Mesothelial cell of epicardium (in vitro differentiated cells): ENCODE results near the gene SOST. TPM values are rescaled to one million over a fixed set of nuclear protein-coding genes. Genes with fewer than 3 reads are reported as not detected.

Source experiments
- DNase-seq, 2 experiments: peaks; one replicate each; pipeline ENCODE4 v3.0.0; 2021; ENCODE audit warnings: low spot score in 2 of 2; ENCODE audit not compliant: unreplicated experiment in 2 of 2
- H3K27ac Mint-ChIP-seq: 2 replicates; pipeline ENCODE4 v1.8.0; 2021; ENCODE audit warnings: mixed read lengths
- H3K27me3 Mint-ChIP-seq: 2 replicates; pipeline ENCODE4 v1.8.0; 2021; ENCODE audit warnings: low read depth, mixed read lengths
- H3K36me3 Mint-ChIP-seq: 2 replicates; pipeline ENCODE4 v1.8.0; 2021; ENCODE audit warnings: mixed read lengths
- H3K4me1 Mint-ChIP-seq: 2 replicates; pipeline ENCODE4 v1.8.0; 2021; ENCODE audit warnings: mixed read lengths
- H3K4me3 Mint-ChIP-seq: 2 replicates; pipeline ENCODE4 v1.8.0; 2021; ENCODE audit warnings: mild to moderate bottlenecking, moderate library complexity, mixed read lengths
- H3K9me3 Mint-ChIP-seq: 2 replicates; pipeline ENCODE4 v1.8.0; 2021; ENCODE audit warnings: mixed read lengths
- total RNA-seq: library from RNA; stranded (reverse); gene quantifications from 3 replicates; pipeline ENCODE4 v1.2.1, GENCODE V29; 2021
- TF ChIP-seq, protein P1 (sequence below): fragments of 200-600 bp; sonication (generic); IDR thresholded peaks from one replicate; pipeline ENCODE4 v1.5.0; 2021; ENCODE audit warnings: antibody characterized with exemption; ENCODE audit not compliant: unreplicated experiment

Gene SOST
- total RNA-seq, 1 donor from 2014 or later: 0.27 TPM

DNA sequence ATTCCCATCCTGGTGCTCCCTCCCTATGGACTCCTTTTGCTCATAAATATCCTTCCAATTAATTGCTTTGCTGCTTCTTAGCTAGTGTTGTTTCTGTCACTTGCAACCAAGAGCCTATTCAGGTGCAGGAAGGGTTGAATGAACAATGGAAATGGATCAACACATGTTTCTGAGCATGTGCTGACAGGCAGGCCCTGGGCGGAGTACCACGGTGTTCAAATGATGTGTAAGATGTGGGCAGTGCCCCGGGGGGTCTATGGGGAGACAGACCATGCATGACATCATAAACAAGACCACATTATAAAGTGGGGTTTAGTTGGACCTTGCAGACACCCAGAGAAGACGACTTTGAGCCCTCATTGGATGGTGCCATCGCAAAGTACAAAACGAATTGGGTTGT lies 48.5 kb downstream of the SOST start:
- DNase-seq: no peak
- no peak overlapping the region for H3K4me3 Mint-ChIP-seq
- no peaks in the 10 kb centered on the region for H3K9me3 Mint-ChIP-seq
- TF ChIP-seq, protein P1, sequence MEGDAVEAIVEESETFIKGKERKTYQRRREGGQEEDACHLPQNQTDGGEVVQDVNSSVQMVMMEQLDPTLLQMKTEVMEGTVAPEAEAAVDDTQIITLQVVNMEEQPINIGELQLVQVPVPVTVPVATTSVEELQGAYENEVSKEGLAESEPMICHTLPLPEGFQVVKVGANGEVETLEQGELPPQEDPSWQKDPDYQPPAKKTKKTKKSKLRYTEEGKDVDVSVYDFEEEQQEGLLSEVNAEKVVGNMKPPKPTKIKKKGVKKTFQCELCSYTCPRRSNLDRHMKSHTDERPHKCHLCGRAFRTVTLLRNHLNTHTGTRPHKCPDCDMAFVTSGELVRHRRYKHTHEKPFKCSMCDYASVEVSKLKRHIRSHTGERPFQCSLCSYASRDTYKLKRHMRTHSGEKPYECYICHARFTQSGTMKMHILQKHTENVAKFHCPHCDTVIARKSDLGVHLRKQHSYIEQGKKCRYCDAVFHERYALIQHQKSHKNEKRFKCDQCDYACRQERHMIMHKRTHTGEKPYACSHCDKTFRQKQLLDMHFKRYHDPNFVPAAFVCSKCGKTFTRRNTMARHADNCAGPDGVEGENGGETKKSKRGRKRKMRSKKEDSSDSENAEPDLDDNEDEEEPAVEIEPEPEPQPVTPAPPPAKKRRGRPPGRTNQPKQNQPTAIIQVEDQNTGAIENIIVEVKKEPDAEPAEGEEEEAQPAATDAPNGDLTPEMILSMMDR: no peak
- H3K27me3 Mint-ChIP-seq: peaks cover 3% of the 10 kb centered on the region
- H3K36me3 Mint-ChIP-seq: no peaks in the 10 kb centered on the region
- peaks cover 13% of the 10 kb centered on the region for H3K4me1 Mint-ChIP-seq
- H3K27ac Mint-ChIP-seq: no peak overlapping the region

DNA sequence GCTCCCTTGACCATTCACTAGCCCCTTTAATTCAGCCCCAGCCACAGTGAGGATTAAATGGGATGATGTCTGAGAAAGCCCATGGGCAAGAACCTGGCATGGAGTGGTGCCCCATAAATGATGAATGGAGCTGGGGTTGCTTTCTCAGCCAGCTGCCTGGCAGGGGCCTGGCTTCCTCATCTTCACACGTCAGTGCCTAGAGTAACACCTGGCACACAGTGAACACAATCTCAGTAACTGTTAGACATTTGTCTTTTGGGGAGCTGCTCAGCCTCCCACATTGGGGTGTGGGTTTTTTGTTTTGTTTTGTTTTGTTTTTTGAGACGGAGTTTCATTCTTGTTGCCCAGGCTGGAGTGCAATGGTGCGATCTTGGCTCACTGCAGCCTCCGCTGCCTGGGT lies 49.4 kb downstream of the SOST start:
- Mint-ChIP-seq H3K4me1 (peaks cover 12% of the 10 kb centered on the region), H3K9me3 (no peaks in the 10 kb centered on the region), H3K27ac (no peak overlapping the region), H3K4me3 (no peak overlapping the region), H3K36me3 (no peaks in the 10 kb centered on the region), H3K27me3 (peaks cover under 1% of the 10 kb centered on the region)
- no peak for DNase-seq
- TF ChIP-seq, protein P1: no peak

DNA sequence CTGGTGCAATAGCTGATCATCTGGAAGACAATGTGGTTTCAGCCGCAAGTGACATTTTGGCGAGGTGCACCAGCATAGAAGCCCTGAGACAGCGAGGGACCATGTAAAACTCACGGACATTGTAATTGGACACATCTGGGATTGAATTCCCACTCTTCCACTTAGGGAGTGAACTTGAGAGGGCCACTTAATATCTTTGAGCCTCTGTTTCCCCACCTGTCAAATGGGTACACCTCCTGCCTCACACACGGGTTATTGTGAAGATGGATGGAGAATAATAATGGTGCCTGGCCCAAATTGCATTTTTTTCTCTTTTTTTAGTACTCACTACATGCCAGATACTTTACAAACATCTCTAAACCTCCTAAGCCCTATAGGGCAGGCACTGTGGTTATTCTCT lies 51.4 kb downstream of the SOST start:
- Mint-ChIP-seq H3K9me3 (no peaks in the 10 kb centered on the region), H3K27ac (no peak overlapping the region), H3K36me3 (no peaks in the 10 kb centered on the region), H3K4me1 (peaks cover 3% of the 10 kb centered on the region), H3K4me3 (no peak overlapping the region), H3K27me3 (no peaks in the 10 kb centered on the region)
- DNase-seq: no peak
- TF ChIP-seq, protein P1: no peak

DNA sequence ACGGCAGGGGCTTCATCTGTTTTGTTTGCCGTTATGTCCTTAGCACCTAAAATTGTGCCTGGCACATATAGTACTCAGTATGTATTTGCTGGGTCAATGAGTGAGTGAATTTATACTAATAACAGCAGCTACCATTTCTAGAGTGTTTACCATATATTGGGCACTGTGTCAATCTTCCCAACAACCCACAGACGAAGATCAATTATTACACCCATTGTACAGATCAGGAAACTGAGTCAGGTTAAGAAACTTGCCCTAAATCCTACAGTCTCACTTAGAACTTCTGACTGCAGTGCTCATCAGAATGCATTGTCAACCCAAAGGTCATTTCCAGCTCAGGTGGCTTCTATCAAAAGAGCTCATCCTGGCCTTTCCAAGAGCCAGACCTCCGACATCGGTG lies 52.4 kb downstream of the SOST start:
- peaks cover 3% of the 10 kb centered on the region for H3K4me1 Mint-ChIP-seq
- H3K27ac Mint-ChIP-seq: no peak overlapping the region

More for the DNA sequence above, 52.4 kb downstream of the SOST start:
- H3K9me3 Mint-ChIP-seq: no peaks in the 10 kb centered on the region
- no peaks in the 10 kb centered on the region for H3K36me3 Mint-ChIP-seq
- H3K4me3 Mint-ChIP-seq: no peak overlapping the region
- TF ChIP-seq, protein P1: no peak
- no peaks in the 10 kb centered on the region for H3K27me3 Mint-ChIP-seq
- DNase-seq: no peak

Other genes starting within 250 kb of the SOST start
- 4.4 to 5.6 TPM (median 5.4 TPM) in 3 replicates for gene ETV4, start 212.5 kb downstream of the SOST start, total RNA-seq
- gene MEOX1, start 96.9 kb downstream of the SOST start, total RNA-seq: 1.2 to 1.8 TPM (median 1.2 TPM) in 3 replicates
- 41.9 to 45.0 TPM (median 42.8 TPM) in 3 replicates for gene DUSP3, start 20.2 kb upstream of the SOST start, total RNA-seq
- gene CFAP97D1, start 21.6 kb upstream of the SOST start, total RNA-seq: 0.07 TPM in 1 of 3 replicates, not detected in the others
- gene MPP3, start 74.4 kb upstream of the SOST start, total RNA-seq: 22.9 to 24.3 TPM (median 22.9 TPM) in 3 replicates
- gene CD300LG, start 88.4 kb upstream of the SOST start, total RNA-seq: 0.18 TPM in 1 of 3 replicates, not detected in the others
- gene MPP2, start 148.7 kb upstream of the SOST start, total RNA-seq: 11.6 to 14.1 TPM (median 13.0 TPM) in 3 replicates
- not detected in 3 replicates for gene PPY, start 183.7 kb upstream of the SOST start, total RNA-seq
- not detected in 3 replicates for gene PYY, start 195.1 kb upstream of the SOST start, total RNA-seq
- gene NAGS, start 245.8 kb upstream of the SOST start, total RNA-seq: 0.42 to 0.88 TPM (median 0.82 TPM) in 3 replicates